Smooth muscle cell (in vitro differentiated cells): ENCODE results near the gene RAP1GAP. TPM values are rescaled to one million over a fixed set of nuclear protein-coding genes. Genes with fewer than 3 reads are reported as not detected.

Experiments
- DNase-seq: peaks from one replicate; lab custom pipeline; 2025; ENCODE audit not compliant: unreplicated experiment; lab: John Stamatoyannopoulos, UW
- H2AFZ ChIP-seq: fragments of 200-600 bp; sonication (generic); 2 replicates; pipeline ENCODE4 v1.6.0; 2016; ENCODE audit warnings: antibody characterized with exemption, low read depth, mild to moderate bottlenecking
- H3F3A ChIP-seq: fragments of 200-600 bp; sonication (generic); 2 replicates; pipeline ENCODE4 v1.6.0; 2017; ENCODE audit warnings: antibody characterized with exemption, low read depth
- H3K27ac ChIP-seq: fragments of 200-600 bp; sonication (generic); 2 replicates; pipeline ENCODE4 v1.5.1; 2016; ENCODE audit warnings: low read depth, mild to moderate bottlenecking
- H3K27me3 ChIP-seq: fragments of 200-600 bp; sonication (generic); 2 replicates; pipeline ENCODE4 v1.6.1; 2016; ENCODE audit warnings: low read depth, mild to moderate bottlenecking
- H3K36me3 ChIP-seq: fragments of 200-600 bp; sonication (generic); 2 replicates; pipeline ENCODE4 v1.5.1; 2016; ENCODE audit warnings: low read depth
- H3K4me1 ChIP-seq: fragments of 200-600 bp; sonication (generic); 2 replicates; pipeline ENCODE4 v1.5.1; 2016; ENCODE audit warnings: low read depth
- H3K4me2 ChIP-seq: fragments of 200-600 bp; sonication (generic); 2 replicates; pipeline ENCODE4 v1.6.0; 2016; ENCODE audit warnings: mild to moderate bottlenecking
- H3K4me3 ChIP-seq: fragments of 200-600 bp; sonication (generic); 2 replicates; pipeline ENCODE4 v1.5.1; 2016; ENCODE audit warnings: mild to moderate bottlenecking
- H3K79me2 ChIP-seq: fragments of 200-600 bp; sonication (generic); 2 replicates; pipeline ENCODE4 v1.6.0; 2016; ENCODE audit warnings: low read depth, mild to moderate bottlenecking
- H3K9ac ChIP-seq: fragments of 200-600 bp; sonication (generic); 2 replicates; pipeline ENCODE4 v1.6.0; 2016; ENCODE audit warnings: low read depth
- H3K9me3 ChIP-seq: fragments of 200-600 bp; sonication (generic); replicated peaks from 2 replicates; pipeline ENCODE4 v1.5.1; 2016; ENCODE audit warnings: low read depth
- H4K20me1 ChIP-seq: fragments of 200-600 bp; sonication (generic); 2 replicates; pipeline ENCODE4 v1.6.0; 2016; ENCODE audit warnings: low read depth
- WGBS: methylation state at CpG from one replicate; pipeline ENCODE4 v1.1.7; 2016; ENCODE audit warnings: low lambda C conversion rate; 5-methylcytosine and 5-hydroxymethylcytosine counted together
- polyA plus RNA-seq: library from polyadenylated mRNA; unstranded; fragments of >200 nt; fragmentation: Nextera tagmentation; extraction: Ambion mirVana; gene quantifications from 2 replicates; pipeline ENCODE4 v1.2.1, GENCODE V29; 2016
- total RNA-seq: library from RNA; depleted of rRNA; stranded (reverse); fragments of >200 nt; gene quantifications from 2 replicates; pipeline ENCODE4 v1.2.3, GENCODE V29; 2014
- TF ChIP-seq, protein P1 (sequence below): fragments of 200-600 bp; sonication (generic); IDR thresholded peaks from 2 replicates; pipeline ENCODE4 v1.5.1; 2017; ENCODE audit warnings: borderline replicate concordance, mild to moderate bottlenecking, antibody characterized with exemption; ENCODE audit not compliant: insufficient read depth, poor library complexity, severe bottlenecking

The RAP1GAP gene
- total and polyA plus RNA-seq, 2 experiments from 2014 or later, result 0.99 to 4.1 TPM

DNA sequence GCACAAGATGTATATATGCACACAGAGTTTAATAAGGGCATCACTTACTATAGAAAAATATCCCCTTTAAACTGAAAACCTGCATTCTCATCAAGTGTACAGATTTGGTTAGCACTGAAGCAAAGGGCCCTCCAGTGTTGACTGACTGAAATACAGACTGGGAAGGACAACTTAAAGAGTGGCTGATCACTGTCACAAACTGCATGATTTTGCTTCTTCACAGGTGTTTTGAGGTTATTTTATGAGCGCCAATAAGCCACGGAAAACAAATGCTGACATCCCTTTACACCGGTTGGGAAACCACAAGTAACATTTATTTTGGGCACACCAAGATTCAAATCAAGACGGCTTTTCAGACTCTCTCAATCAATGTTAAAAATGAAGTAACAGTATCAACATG is 30.9 kb upstream of the RAP1GAP start:
- Histone ChIP-seq H3K4me2 (no peak overlapping the region), H3K4me1 (peaks cover under 1% of the 10 kb centered on the region), H3K79me2 (no peaks in the 10 kb centered on the region), H3K36me3 (peaks cover 8% of the 10 kb centered on the region), H3K9ac (no peak overlapping the region), H3K4me3 (no peak overlapping the region), H2AFZ (no peak overlapping the region), H4K20me1 (peaks cover 26% of the 10 kb centered on the region), H3F3A (no peaks in the 10 kb centered on the region), H3K27me3 (no peaks in the 10 kb centered on the region), H3K9me3 (no peaks in the 10 kb centered on the region), H3K27ac (no peak overlapping the region)
- 99% methylated on average over 4 of the region's 4 CpGs for WGBS
- TF ChIP-seq, protein P1, sequence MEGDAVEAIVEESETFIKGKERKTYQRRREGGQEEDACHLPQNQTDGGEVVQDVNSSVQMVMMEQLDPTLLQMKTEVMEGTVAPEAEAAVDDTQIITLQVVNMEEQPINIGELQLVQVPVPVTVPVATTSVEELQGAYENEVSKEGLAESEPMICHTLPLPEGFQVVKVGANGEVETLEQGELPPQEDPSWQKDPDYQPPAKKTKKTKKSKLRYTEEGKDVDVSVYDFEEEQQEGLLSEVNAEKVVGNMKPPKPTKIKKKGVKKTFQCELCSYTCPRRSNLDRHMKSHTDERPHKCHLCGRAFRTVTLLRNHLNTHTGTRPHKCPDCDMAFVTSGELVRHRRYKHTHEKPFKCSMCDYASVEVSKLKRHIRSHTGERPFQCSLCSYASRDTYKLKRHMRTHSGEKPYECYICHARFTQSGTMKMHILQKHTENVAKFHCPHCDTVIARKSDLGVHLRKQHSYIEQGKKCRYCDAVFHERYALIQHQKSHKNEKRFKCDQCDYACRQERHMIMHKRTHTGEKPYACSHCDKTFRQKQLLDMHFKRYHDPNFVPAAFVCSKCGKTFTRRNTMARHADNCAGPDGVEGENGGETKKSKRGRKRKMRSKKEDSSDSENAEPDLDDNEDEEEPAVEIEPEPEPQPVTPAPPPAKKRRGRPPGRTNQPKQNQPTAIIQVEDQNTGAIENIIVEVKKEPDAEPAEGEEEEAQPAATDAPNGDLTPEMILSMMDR, result no peak
- DNase-seq, result no peak

DNA sequence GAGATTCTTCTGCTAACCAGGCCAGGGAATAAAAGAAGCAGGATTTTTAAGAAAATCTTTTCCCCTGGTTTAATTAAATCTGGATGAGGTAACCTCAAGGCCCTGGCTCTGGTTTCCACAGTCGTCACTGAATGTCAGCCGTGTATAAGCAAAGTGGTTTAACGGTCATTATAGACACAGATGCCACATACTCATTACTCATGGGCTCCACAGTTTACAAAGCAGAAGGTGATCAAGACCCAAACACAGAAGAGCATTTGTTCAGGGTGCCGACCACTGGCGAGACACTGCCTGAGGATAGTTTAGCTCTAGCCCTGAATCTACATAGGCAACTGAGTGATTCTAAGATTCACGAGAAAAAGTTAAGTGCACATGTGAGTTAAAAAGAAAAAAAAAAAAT is 27.8 kb upstream of the RAP1GAP start:
- TF ChIP-seq, protein P1, result no peak

DNA sequence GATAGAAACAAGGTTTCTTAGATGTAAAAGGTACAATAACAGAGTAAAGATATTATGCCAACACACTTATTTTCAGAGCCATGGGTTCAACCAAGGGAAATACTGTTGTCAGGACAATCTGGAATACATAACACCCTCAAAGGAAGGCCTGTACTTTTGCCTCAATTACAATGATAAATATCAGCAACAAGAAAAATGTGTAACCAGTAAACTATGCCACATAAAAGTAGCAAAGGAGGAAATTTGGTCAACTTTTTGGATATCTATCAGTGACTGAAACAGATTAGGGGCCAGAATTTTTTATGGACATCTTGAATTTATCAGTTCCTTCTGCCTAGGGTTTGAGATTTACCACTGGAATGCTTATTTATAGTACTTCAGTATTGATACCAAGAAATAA is 24.6 kb upstream of the RAP1GAP start:
- no peak overlapping the region for H3K27ac ChIP-seq
- peaks cover 11% of the 10 kb centered on the region for H4K20me1 ChIP-seq
- H3K4me1 ChIP-seq, result no peaks in the 10 kb centered on the region
- H3K4me3 ChIP-seq, result no peak overlapping the region
- H3K36me3 ChIP-seq, result peaks cover 25% of the 10 kb centered on the region
- no peaks in the 10 kb centered on the region for H3K9me3 ChIP-seq
- H3K79me2 ChIP-seq, result no peaks in the 10 kb centered on the region
- H3K4me2 ChIP-seq, result no peak overlapping the region
- no peaks in the 10 kb centered on the region for H3F3A ChIP-seq
- TF ChIP-seq, protein P1, result no peak
- no peak for DNase-seq
- no peak overlapping the region for H3K9ac ChIP-seq
- no peaks in the 10 kb centered on the region for H3K27me3 ChIP-seq
- H2AFZ ChIP-seq, result no peak overlapping the region

More for the DNA sequence above, 27.8 kb upstream of the RAP1GAP start:
- Histone ChIP-seq H3K36me3 (peaks cover 20% of the 10 kb centered on the region), H3K4me2 (no peak overlapping the region), H3F3A (no peaks in the 10 kb centered on the region), H3K4me3 (no peak overlapping the region), H3K79me2 (no peaks in the 10 kb centered on the region), H2AFZ (no peak overlapping the region), H3K9ac (no peak overlapping the region), H3K27me3 (no peaks in the 10 kb centered on the region), H3K4me1 (no peaks in the 10 kb centered on the region), H3K9me3 (no peaks in the 10 kb centered on the region), H4K20me1 (peaks cover 20% of the 10 kb centered on the region), H3K27ac (no peak overlapping the region)
- 66% methylated on average over 6 of the region's 6 CpGs for WGBS
- no peak for DNase-seq

DNA sequence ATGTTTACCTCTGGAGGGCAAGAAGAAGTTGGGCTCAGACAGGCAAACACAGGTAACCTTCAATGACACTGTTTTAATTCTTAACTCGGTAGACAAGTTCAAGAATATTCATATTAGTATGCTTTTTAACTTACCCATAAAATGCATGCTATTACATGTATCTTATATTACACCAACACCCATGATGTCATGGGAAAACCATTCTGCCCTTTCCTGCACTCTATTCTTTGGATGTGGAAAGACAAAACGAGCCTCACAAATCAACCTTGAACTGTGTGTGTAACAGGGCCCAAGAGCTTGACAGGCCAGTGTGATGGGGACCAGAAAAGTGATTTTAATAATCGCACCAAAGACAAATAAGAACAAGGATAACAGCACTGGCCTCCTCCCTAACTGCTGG is 22.6 kb upstream of the RAP1GAP start:
- Histone ChIP-seq H4K20me1 (peaks cover 7% of the 10 kb centered on the region), H3K79me2 (no peaks in the 10 kb centered on the region), H3K4me3 (no peak overlapping the region), H3F3A (no peaks in the 10 kb centered on the region), H3K27me3 (no peaks in the 10 kb centered on the region), H3K9me3 (peaks cover 3% of the 10 kb centered on the region), H3K27ac (no peak overlapping the region), H3K4me2 (no peak overlapping the region), H3K36me3 (peaks cover 33% of the 10 kb centered on the region), H3K9ac (no peak overlapping the region), H2AFZ (no peak overlapping the region), H3K4me1 (no peaks in the 10 kb centered on the region)
- TF ChIP-seq, protein P1, result no peak
- no peak for DNase-seq
- 90% methylated on average over 3 of the region's 3 CpGs for whole genome bisulfite sequencing
